SK-N-SH (cell line): ENCODE results near the gene POLD4.

Experiments
- RCOR1 ChIP-seq: fragments of 150-350 bp; IDR thresholded peaks from 2 replicates; pipeline ENCODE4 v1.6.1; 2017; ENCODE audit warnings: antibody characterized with exemption, low read length
- TF ChIP-seq, protein P1 (sequence below): IDR thresholded peaks from 2 replicates; pipeline ENCODE4 v1.6.1; 2012; ENCODE audit warnings: mild to moderate bottlenecking, low read depth, low read length, moderate library complexity

DNA sequence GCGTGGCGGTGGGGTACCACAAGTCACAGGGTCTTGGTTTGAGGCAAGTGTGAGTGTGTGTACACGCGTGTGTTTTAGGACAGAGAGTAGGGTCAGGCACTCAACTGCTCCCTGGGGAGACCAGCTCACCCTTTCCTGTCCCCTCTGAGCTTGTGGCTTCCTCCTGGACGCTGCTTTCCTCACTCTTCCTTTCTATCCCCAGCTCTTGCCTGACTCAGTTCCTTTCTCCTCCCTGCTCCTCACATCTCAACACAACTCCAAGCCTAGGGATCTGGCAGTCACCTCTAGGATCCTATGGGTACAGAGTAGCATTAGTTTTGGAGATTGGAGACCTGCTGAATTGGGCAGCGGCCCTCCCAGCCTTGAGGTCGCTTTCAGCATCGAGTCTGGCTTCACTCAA lies 15.9 kb upstream of the POLD4 start:
- no peak for TF ChIP-seq RCOR1
- TF ChIP-seq, protein P1, sequence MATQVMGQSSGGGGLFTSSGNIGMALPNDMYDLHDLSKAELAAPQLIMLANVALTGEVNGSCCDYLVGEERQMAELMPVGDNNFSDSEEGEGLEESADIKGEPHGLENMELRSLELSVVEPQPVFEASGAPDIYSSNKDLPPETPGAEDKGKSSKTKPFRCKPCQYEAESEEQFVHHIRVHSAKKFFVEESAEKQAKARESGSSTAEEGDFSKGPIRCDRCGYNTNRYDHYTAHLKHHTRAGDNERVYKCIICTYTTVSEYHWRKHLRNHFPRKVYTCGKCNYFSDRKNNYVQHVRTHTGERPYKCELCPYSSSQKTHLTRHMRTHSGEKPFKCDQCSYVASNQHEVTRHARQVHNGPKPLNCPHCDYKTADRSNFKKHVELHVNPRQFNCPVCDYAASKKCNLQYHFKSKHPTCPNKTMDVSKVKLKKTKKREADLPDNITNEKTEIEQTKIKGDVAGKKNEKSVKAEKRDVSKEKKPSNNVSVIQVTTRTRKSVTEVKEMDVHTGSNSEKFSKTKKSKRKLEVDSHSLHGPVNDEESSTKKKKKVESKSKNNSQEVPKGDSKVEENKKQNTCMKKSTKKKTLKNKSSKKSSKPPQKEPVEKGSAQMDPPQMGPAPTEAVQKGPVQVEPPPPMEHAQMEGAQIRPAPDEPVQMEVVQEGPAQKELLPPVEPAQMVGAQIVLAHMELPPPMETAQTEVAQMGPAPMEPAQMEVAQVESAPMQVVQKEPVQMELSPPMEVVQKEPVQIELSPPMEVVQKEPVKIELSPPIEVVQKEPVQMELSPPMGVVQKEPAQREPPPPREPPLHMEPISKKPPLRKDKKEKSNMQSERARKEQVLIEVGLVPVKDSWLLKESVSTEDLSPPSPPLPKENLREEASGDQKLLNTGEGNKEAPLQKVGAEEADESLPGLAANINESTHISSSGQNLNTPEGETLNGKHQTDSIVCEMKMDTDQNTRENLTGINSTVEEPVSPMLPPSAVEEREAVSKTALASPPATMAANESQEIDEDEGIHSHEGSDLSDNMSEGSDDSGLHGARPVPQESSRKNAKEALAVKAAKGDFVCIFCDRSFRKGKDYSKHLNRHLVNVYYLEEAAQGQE: no peak
